NCI-H524 (cell line): Measurements from ENCODE around the gene SYNPO.

Source experiments
- DNase-seq, 2 experiments: peaks; one replicate each; lab custom pipeline; 2025; lab: John Stamatoyannopoulos, UW

Gene SYNPO, protein sequence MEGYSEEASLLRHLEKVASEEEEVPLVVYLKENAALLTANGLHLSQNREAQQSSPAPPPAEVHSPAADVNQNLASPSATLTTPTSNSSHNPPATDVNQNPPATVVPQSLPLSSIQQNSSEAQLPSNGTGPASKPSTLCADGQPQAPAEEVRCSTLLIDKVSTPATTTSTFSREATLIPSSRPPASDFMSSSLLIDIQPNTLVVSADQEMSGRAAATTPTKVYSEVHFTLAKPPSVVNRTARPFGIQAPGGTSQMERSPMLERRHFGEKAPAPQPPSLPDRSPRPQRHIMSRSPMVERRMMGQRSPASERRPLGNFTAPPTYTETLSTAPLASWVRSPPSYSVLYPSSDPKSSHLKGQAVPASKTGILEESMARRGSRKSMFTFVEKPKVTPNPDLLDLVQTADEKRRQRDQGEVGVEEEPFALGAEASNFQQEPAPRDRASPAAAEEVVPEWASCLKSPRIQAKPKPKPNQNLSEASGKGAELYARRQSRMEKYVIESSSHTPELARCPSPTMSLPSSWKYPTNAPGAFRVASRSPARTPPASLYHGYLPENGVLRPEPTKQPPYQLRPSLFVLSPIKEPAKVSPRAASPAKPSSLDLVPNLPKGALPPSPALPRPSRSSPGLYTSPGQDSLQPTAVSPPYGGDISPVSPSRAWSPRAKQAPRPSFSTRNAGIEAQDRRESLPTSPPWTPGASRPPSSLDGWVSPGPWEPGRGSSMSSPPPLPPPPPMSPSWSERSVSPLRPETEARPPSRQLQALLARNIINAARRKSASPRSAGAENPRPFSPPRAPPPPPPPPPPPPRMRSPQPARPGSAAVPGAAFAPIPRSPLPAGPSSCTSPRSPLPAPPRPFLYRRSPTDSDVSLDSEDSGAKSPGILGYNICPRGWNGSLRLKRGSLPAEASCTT

DNA sequence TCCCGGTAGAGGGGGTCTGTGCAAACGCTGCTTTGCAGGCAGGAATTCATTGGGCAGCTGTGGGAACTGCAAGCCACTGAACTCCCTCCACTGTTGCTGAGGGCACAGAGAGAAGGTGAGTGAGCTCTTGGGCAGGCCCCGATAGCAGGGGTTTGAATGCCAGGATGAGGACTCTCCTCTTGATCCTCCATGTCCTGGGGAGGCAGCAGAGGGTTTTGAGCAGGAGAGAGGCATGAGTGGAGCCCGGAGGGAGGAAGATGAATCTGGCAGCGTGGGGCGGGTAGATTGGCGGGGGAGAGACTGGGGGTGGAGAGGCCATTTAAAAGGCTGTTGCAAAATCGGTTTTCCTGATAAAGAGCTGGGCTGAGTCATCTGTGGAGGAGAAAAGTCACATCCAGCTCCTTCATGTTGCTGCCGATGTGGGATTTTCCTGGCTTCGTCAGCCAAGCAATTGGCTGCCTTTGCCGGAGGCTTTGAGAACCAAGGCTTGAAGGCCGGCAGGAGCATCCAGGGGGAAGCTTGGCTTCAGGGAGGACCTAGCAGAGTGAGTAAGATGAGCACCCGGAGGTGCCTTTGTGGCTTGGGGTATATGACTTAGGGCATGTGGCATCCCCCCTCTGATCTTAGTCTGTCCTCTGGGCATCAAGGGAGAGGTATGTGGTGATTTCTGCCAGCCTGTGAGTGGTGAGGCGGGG, at the start of gene SYNPO:
Gene SYNPO (plus strand): TSS at position 350 of the 695 bp plus-strand sequence. CDS start 7,616 bp downstream, outside the sequence.
- no peak for DNase-seq

DNA sequence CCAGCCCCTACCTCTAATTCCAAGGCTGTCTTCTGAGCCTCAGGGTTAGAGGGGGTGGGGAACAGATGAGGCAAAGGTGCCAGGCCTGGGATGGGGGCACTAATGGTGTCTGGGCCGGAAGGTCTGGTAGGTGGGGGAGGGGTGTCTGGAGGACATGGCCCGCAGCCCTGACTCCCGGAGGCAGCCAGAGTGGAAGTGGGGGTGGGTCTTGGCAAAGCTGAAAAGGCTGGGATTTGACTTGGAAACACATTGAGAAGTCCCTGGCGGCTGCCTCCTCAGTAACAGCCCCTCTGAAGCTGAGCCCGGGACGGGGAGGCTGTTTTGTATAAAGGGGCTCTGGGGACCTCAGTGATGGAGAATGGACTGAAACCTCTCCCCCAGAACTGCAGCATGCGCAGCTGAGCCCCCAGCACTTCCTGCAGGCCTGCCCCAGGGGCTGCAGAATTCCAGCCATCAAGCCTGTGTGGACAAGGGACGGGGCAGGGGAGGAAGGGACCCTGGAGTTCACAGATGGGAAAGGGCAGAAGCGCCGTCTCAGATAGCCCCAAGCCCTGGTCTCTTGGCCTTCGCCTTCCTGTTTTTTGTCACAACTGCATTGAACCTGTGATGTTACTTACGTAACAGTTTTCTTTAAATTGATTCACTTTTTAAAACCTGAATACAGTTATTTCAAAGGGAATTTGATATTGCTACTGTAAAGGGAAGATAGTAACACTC, 49.3 kb upstream of the SYNPO start:
- no peak for DNase-seq

DNA sequence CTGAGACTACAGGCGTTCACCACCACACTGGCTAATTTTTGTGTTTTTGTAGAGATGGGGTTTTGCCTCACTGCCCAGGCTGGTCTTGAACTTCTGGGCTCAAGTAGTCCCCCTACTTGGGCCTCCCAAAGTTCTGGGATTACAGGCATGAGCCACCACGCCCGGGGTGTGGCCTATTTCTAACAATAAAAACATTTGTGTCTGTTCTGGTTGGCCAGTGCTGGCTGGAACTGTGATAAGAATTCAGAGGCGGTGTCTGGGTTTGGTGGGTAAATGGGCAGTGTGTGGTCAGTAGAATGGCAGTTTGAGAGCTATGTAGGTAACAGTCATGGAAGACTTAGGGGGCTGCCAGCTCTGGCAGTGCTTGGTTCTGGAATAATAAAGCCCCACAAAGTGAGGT, 46.9 kb upstream of the SYNPO start:
- DNase-seq, result no peak

DNA sequence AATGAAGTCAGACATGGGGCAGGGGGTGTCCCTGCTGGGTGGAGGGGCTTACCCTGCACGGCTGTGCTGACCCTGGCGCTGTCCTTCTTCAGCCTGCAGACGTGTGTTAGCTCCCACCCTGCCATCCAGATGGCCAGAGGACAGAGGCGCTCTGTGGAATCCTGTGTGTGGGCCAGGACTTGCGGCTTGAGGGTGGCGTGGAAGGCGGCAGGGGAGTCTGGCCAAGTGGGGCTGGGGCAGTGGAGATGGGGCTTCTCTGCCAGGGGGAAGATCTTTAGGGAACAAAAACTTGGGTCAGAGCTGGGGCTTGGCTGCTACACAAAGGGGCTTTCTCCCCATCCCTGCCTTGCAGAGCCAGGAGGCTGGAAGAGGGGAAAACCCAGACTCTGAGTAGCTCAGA, 46.5 kb upstream of the SYNPO start:
- no peak for DNase-seq

DNA sequence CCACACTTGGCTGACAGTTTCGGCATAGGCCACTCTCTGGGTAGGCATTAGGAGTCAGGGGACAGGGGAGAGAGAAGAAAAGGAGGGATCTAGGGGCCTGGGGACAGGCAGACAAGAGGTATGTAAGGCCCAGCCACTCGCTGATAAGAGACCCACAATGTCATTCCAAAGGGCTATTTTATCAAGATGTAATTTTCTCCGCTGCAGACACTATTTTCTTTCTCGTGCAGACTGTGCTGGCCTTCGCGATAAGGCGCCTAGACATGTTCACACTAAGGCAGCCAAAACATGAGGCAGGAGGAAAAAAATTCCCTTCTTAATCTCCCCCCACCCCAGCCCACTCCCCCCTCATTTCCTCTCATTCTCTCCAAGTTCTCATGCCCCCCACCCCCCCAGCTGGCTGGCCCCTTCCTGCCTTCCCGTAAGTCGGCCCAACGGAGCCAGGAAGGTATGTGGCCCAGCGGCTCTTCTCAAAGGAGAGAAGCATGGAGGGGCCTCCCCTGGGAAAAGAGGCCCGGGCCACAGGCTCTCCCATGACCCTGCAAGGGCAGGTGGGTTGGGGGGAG, 44.9 kb upstream of the SYNPO start:
- DNase-seq, result no peak

DNA sequence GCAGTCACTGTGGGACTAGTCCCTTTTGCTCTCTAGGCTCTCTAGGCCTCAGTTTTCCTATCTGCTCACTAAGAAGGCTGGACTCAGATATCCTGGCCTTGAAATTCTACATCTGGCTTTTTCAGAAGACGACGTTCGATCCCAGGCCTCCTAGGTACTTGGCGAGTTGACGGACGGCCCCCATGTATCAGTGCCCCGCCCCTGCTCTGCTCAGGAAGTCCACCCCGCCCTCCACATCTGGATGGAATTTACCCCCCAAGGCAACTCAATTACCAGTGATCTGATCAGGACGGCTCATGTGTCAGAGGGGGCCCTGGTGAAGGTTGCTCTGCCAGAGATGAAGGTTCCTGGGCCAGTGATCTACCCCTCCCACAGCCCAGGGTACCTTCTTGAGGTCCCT, 44.1 kb upstream of the SYNPO start:
- no peak for DNase-seq

DNA sequence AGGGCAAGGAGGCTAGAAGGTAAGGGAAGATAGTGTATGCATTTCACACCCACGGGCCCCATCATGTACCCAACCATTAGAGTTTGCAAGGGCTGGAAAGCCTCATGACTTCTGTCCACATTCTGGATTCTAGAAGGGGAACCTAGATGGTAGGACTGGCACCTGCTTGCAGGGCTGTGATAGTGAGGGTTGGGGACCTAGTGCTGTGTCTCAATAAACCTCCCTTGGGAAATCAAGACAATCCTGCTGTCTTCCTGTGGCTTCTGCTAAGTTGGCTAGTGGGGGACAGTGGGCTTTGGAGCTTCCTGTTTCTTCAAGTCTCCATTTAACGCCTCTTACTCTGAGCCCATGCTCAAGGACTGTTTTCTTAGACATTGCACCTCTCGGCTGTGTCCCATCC, 43.6 kb upstream of the SYNPO start:
- no peak for DNase-seq

DNA sequence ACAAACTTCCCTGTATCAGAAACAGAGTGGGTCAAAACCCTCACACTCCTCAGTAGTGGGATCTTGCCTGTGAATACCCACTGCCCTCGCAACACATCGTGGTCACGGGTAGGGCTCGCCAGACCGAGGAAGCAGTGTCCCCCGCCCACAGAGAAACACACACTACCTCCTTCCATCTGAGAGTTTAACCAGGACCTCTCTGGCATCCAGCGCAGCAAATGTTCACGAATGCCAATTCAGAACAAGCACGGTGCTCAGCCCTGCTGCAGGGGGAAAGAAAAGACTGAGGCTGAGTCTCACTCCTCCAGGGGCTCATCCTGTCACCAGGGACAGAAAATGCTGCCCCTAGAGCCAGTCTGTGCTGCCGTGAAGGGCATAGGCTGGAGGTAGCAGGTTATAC, 42.5 kb upstream of the SYNPO start:
- DNase-seq, result no peak

DNA sequence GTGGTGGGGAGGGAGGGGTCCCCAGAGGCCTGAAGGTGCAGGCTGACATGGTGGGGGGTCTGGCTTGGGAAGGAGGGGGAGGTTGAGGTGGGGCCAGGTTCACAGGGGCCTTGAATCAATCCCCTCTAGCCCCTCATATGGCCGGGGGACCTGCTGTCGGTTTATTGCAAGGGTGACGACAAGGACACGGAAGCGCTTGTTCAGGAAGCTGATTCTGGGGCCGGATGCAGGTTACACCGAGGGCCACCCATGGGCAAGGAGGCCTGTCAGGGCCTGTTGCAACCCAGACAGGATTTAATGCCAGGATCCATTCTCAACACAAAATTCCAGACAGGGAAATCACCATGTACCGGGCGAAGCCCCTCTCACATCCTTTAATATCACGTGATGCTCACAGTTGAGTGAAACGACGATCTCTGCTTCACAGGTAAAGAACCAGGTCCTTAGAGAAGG, 41.6 kb upstream of the SYNPO start:
- no peak for DNase-seq

DNA sequence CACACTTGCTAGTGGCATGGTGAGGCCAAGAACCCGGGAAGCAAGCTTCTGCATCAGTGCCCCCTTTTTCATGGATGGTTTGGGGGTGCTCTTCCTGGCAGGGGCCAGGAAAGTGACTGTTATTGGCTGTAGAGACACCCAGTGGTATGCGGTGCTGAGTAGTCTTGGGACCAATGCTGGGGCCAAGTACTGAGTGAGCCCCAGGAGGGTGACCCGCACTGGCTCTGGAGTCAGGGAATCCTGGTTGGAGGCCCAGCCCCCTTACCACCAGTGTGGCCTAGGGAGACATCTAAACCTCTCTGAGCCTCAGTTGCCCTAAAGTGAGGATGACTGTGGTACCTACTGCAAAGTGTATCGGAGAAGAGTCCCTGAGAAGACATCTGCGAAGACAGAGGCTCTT, 41.2 kb upstream of the SYNPO start:
- no peak for DNase-seq

DNA sequence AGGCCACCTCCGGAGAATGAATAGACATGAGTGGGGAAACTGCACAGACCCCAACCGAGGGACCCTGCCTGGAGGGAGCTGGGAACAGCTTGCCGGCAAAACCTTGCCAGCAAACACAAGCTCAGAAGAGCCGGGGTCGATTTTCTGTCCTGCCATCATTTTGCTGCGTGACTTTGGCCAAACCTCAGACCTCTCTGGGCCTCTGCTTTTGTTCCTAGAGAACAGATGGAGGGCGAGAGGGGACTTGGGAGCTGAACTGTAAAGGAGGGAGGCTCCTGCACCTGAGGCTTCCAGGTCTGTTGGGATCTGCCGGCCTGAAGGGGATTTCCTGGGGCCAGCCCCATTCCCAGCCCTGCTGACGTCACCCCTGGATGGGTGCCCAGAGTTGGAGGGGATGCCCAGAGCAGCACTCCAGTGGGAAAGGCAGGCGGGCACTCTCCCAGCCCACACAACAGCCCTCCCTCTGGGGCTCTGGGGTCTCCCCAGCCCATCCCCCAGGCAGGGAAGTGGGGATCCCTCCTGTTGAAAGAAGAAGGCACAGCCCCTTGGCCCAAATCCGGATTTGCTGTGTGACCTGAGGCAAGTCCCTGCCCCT, 40.4 kb upstream of the SYNPO start:
- peak; percentile 38 to 77 for DNase-seq

DNA sequence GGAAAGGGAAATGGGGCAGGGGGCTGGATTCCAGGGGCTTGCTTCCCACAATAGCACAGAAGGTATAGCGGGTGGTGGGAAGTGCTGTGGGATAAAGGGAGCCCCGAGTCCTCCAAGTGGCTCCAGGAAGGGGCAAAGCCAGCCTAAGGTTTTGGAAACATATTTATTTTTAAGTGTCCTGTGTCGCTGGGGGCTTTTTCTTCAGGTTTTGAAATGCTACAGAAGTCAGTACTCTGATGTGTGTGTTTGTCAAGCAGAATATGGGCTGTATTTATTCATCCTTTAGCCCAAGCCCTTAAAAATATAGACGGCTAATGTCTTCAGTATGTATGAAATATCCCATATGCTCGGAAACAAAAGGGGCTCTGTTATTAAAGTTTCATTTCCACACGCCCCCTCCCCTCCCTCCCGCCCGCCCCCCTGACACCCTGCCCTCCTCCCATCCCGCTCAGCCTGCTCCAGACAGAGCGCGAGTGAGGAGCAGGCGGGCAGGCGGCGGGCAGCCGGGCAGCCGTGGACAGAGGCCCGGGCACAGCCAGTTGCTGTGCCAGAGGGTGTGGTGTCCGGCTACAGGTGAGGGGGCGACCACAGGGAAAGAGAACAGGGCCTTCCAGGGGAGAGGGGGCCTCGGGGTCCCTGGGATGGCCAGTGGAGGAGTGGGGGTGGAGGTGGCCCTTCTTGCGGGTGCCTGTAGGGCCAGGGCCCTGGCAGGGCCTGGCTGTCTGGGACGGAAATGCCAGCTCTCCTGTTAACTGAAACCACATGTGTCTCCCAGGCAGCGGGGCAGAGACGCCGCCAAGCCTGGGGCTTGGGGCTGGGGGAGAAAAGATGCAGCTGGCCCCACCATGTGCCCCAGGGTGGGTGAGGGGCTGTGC, 39.6 kb upstream of the SYNPO start:
- DNase-seq, result no peak

DNA sequence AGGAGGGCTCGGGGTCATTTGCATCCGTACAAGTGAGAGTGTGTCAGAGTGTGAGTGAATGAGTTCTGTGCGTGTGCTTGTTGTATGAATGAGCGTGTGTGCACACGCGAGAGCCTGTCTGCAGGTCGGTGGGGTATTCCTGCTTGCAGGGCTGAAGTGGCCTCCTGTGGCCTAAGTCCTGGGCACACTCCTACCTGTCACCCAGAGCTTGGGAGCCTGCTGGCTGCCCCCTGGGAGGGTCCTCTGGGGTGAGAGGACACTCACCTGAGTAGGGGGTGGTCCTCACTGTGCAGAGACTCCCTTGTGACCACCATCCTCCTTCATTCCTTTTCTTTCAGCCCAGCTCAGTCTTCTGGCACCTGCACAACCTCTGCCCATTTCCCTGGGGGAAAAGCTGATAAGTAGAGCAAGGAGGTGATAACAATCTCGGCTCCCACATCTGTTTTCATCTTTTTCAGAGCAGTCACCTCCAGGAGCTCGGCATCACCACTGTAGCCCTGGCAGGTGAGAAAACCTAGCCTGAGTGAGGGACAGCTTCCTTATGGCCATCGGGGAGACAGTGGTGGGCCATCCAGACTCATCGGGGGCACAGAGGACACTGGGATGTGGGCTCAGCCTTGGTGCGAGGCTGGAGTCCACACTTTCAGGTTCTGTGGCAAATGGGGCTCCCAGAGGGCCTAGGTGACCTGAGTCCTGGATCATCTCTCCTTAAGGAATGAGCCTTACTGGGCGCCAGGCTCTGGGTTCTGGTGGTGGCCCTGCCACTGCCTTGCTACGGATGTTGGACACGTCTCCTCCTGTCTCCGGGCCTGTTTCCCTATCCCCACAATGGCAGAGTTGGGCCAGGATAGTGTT, 38.7 kb upstream of the SYNPO start:
- DNase-seq, result no peak

DNA sequence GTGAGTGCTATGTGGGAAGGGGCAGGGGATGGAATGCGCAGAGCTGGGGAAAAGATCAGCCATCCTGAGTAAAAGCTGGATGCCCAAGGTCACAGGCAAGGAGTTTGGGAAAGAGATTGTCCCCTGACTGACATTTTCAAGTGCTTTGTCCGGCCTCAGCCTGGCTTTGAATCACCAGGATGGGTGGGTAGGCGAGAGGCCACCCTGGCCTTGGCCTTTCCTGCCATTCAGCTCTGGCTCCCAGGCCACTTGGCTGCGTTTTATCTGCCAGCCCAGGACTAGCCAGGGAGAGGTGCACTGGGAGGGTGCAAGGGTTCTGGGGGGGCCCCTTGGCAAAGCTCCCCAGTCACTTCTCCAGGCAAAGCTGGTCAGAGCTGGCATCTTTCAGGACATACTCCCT, 37.4 kb upstream of the SYNPO start:
- DNase-seq, result no peak

DNA sequence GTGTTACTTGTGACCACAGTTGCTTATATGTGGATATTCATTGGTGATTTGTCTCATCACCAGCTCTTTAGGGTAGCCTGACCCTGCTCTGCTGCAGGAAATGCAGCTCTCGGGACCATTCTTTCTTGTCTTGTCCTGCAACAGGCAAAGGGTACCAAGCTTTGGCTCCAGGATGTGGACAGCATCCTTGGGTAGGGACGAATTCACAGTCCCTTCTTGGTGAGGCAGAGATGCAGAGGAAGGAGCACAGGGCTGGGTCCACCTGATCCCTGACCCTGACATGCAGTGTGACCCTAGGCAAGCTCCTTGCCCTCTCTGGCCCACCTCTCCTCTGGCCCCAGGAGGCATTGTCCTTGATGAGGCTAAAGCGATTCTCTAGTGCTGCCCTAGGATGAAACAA, 37.0 kb upstream of the SYNPO start:
- no peak for DNase-seq

DNA sequence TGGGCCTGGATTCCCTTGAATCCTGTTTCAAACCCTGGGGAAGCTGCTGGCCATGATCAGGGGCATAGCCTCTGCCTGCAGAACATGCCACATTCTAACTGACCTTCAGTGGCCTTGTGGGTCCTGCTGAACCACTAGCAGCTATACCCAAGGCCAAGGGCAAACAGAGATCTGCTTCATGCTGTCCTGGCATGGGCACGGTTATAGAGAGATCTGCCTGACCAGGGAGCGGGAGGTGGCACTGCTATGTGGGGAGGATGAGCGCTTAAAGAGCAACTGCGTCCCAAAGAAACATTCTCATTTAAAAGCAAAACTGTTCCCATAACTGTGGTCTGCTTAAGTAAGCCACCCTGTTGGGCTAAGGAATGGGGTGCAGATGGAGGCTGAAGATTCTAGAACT, 36.5 kb upstream of the SYNPO start:
- DNase-seq, result no peak

DNA sequence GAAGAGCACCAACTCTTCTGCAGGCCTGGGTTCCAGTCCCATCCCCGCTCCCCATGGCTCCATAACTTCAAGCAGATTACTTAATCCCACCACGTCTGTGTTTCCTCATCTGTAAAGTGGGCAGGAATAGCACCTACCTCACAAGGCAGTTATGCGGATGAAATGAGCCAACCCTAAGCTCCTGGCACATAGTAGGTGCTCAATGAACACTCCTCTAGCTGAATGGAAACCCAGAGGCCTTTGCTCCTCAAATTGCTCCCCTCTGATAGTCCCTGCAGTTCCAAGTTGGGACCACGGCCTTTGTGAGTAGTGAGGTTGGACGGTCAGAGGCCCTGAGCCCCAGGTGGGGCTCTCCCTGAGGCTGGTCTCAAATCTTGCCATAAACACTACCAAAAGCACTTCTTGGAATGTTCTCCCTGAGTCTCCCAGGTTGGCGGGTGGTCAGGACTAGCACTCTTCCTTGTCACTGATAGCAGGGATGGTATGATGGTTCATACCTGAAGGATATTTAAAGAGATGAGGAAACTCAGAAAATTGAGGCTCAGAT, 35.5 kb upstream of the SYNPO start:
- DNase-seq, result no peak

DNA sequence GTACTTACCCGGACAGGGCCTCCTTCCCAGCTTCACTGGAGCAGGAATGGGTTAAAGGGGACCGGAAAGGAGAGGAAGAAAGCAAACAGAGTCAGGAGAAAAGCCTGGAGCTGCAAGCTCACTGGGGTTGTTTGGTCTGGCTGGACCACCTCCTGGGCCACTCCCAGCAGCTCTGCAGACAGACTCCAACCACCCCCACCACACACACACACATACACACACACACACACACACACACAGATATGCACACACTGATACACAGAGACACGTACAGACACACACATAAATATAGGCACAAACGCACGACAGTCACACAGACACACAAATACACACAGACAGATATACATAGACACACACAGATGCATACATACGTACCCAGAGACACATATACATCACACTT, 34.9 kb upstream of the SYNPO start:
- DNase-seq, result no peak

DNA sequence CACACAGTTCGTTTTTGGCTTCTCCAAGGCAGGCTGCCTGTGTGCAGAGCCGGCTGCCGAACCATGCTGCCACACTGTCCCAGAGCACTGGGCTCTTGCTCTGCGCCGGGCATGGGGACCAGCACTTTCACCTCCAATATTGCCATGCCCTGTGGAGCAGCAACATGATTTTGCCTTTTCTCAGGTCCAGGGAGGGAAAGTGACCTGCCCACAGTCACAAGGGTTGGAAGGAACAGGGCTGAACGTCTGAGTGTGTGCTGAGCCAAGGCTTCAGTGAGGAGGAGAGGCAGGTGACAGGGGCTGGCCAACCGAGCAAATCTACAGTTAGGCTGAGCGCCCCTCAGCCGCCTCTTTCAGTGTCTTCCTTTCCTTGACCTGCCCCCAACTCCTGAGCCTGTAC, 34.0 kb upstream of the SYNPO start:
- no peak for DNase-seq
